GM23338 (cell line): ENCODE data around the gene ZNF562. TPM values are rescaled to one million over a fixed set of nuclear protein-coding genes. Genes with fewer than 3 reads are reported as not detected.

ENCODE experiments used
- ATAC-seq: fragments of 200-7000 bp; cut with Tn5 transposase; 3 replicates; pipeline ENCODE4 v1.9.1; 2020
- DNase-seq: peaks from one replicate; pipeline ENCODE4 v3.0.0-alpha.2; 2015; ENCODE audit warnings: low spot score
- H2AFZ ChIP-seq: fragments of 200-600 bp; sonication (generic); 2 replicates; pipeline ENCODE4 v1.8.0; 2016; ENCODE audit warnings: antibody characterized with exemption, mild to moderate bottlenecking, moderate library complexity
- H3F3A ChIP-seq: fragments of 200-600 bp; sonication (generic); replicated peaks from 2 replicates; pipeline ENCODE4 v1.8.0; 2017; ENCODE audit warnings: antibody characterized with exemption, mixed run types, low read depth
- H3K27ac ChIP-seq: fragments of 200-600 bp; sonication (generic); 2 replicates; pipeline ENCODE4 v1.6.1; 2016; ENCODE audit warnings: low read depth
- H3K27me3 ChIP-seq: fragments of 200-600 bp; sonication (generic); 2 replicates; pipeline ENCODE4 v1.8.0; 2016; ENCODE audit warnings: mild to moderate bottlenecking, mixed run types, moderate library complexity; ENCODE audit not compliant: insufficient read depth
- H3K36me3 ChIP-seq: fragments of 200-600 bp; sonication (generic); 2 replicates; pipeline ENCODE4 v1.8.0; 2016; ENCODE audit warnings: mild to moderate bottlenecking; ENCODE audit not compliant: insufficient read depth
- H3K4me1 ChIP-seq: fragments of 200-600 bp; sonication (generic); 2 replicates; pipeline ENCODE4 v1.8.0; 2016; ENCODE audit warnings: mild to moderate bottlenecking, moderate library complexity; ENCODE audit not compliant: insufficient read depth
- H3K4me2 ChIP-seq: fragments of 200-600 bp; sonication (generic); 2 replicates; pipeline ENCODE4 v1.7.1; 2017; ENCODE audit warnings: mixed run types
- H3K4me3 ChIP-seq: fragments of 200-600 bp; sonication (generic); 2 replicates; pipeline ENCODE4 v1.6.1; 2016; ENCODE audit warnings: mixed run types
- H3K79me2 ChIP-seq: fragments of 200-600 bp; sonication (generic); replicated peaks from 2 replicates; pipeline ENCODE4 v1.8.0; 2017; ENCODE audit warnings: mild to moderate bottlenecking; ENCODE audit not compliant: insufficient read depth
- H3K9me2 ChIP-seq: fragments of 200-600 bp; sonication (generic); 2 replicates; pipeline ENCODE4 v1.8.0; 2017; ENCODE audit not compliant: insufficient read depth
- H4K20me1 ChIP-seq: fragments of 200-600 bp; sonication (generic); replicated peaks from 2 replicates; pipeline ENCODE4 v1.8.0; 2017; ENCODE audit warnings: mild to moderate bottlenecking; ENCODE audit not compliant: insufficient read depth
- H3K27ac Mint-ChIP-seq: 2 replicates; pipeline ENCODE4 v1.8.0; 2020; ENCODE audit warnings: inconsistent platforms, mild to moderate bottlenecking, moderate library complexity, mixed read lengths
- H3K27me3 Mint-ChIP-seq: 3 replicates; pipeline ENCODE4 v1.8.0; 2022; ENCODE audit warnings: low read depth, mild to moderate bottlenecking, moderate library complexity, mixed read lengths, inconsistent platforms; ENCODE audit not compliant: insufficient read depth, poor library complexity
- H3K36me3 Mint-ChIP-seq: 3 replicates; pipeline ENCODE4 v1.8.0; 2021; ENCODE audit warnings: low read depth, mild to moderate bottlenecking, inconsistent platforms, moderate library complexity, mixed read lengths
- H3K4me1 Mint-ChIP-seq: 3 replicates; pipeline ENCODE4 v1.8.0; 2020; ENCODE audit warnings: mild to moderate bottlenecking, inconsistent platforms, mixed read lengths
- H3K4me3 Mint-ChIP-seq: 3 replicates; pipeline ENCODE4 v1.8.0; 2021; ENCODE audit warnings: moderate library complexity, mild to moderate bottlenecking, inconsistent platforms, mixed read lengths
- H3K9me3 Mint-ChIP-seq: 3 replicates; pipeline ENCODE4 v1.8.0; 2020; ENCODE audit warnings: moderate library complexity, mild to moderate bottlenecking, inconsistent platforms, mixed read lengths
- CTCF ChIP-seq, 2 experiments: fragments of 200-600 bp in 1 of 2; sonication (generic) in 1 of 2; conservative IDR thresholded peaks; 2 replicates each; pipeline versions ENCODE4 v1.5.1 to v1.6.1; 2016 to 2017; ENCODE audit warnings: antibody characterized with exemption in 2 of 2, low read depth in 2 of 2, mild to moderate bottlenecking in 2 of 2, moderate library complexity in 1 of 2
- ETS1 ChIP-seq: IDR thresholded peaks from 2 replicates; pipeline ENCODE4 v1.6.1; 2016; ENCODE audit warnings: antibody characterized with exemption
- EZH2 ChIP-seq: fragments of 200-600 bp; sonication (generic); IDR thresholded peaks from one replicate; pipeline ENCODE4 v1.8.0; 2017; ENCODE audit warnings: antibody characterized with exemption, mild to moderate bottlenecking, low read depth; ENCODE audit not compliant: unreplicated experiment
- EZH2phosphoT487 ChIP-seq: fragments of 200-600 bp; sonication (generic); IDR thresholded peaks from one replicate; pipeline ENCODE4 v1.8.1; 2018; ENCODE audit warnings: antibody characterized with exemption; ENCODE audit not compliant: unreplicated experiment
- JUNB ChIP-seq: IDR thresholded peaks from one replicate; pipeline ENCODE4 v1.6.1; 2016; ENCODE audit warnings: antibody characterized with exemption; ENCODE audit not compliant: unreplicated experiment
- POLR2AphosphoS5 ChIP-seq: IDR thresholded peaks from 2 replicates; pipeline ENCODE4 v1.6.1; 2016; ENCODE audit warnings: antibody characterized with exemption, low read depth
- REST ChIP-seq: IDR thresholded peaks from one replicate; pipeline ENCODE4 v1.6.1; 2018; ENCODE audit warnings: antibody characterized with exemption; ENCODE audit not compliant: unreplicated experiment
- STAT1 ChIP-seq: IDR thresholded peaks from one replicate; pipeline ENCODE4 v1.6.1; 2016; ENCODE audit warnings: antibody characterized with exemption; ENCODE audit not compliant: unreplicated experiment
- ZNF114 ChIP-seq: fragments of 250-450 bp; sonication (Bioruptor Pico); IDR thresholded peaks from 2 replicates; pipeline ENCODE4 v1.5.0; 2020; ENCODE audit warnings: mild to moderate bottlenecking, moderate library complexity
- polyA plus RNA-seq: library from polyadenylated mRNA; unstranded; fragments of >200 nt; fragmentation: Nextera tagmentation; extraction: Ambion mirVana; gene quantifications from 2 replicates; pipeline ENCODE4 v1.2.1, GENCODE V29; 2016
- total RNA-seq: library from RNA; depleted of rRNA; stranded (reverse); fragments of >200 nt; shearing (Covaris generic); gene quantifications from 2 replicates; pipeline ENCODE4 v1.2.3, GENCODE V29; 2014

Gene ZNF562
- total and polyA plus RNA-seq, 2 experiments from 2014 or later = 15.6 to 68.8 TPM

GRCh38 chr19:9702186-9702585 lies 27.3 kb upstream of the ZNF562 start:
- Histone ChIP-seq H3K4me3 (no peak overlapping the region), H3K27ac (no peak overlapping the region), H4K20me1 (no peaks in the 10 kb centered on the region), H3K4me2 (no peak overlapping the region), H3K27me3 (no peaks in the 10 kb centered on the region), H3F3A (no peaks in the 10 kb centered on the region), H3K9me2 (peaks cover 6% of the 10 kb centered on the region; the same call in 1 of the 2 replicates), H2AFZ (no peak overlapping the region), H3K4me1 (no peaks in the 10 kb centered on the region), H3K36me3 (no peaks in the 10 kb centered on the region), H3K79me2 (no peaks in the 10 kb centered on the region)
- ATAC-seq = no peak
- Mint-ChIP-seq H3K36me3 (peaks cover 14% of the 10 kb centered on the region), H3K4me3 (no peak overlapping the region), H3K4me1 (peaks cover 25% of the 10 kb centered on the region), H3K9me3 (peaks cover 41% of the 10 kb centered on the region), H3K27me3 (peaks cover 12% of the 10 kb centered on the region), H3K27ac (no peak overlapping the region)
- DNase-seq = no peak
- no peak for TF ChIP-seq ZNF114 (CRISPR knock-in tag)
- no peak for TF ChIP-seq JUNB
- TF ChIP-seq STAT1 = no peak
- no peak for TF ChIP-seq CTCF (conservative IDR thresholded peaks at IDR 0.05; ENCODE audit: low read depth in 2 of 2)
- TF ChIP-seq POLR2AphosphoS5 = no peak
- no peak for TF ChIP-seq REST

GRCh38 chr19:9700229-9700981 lies 25.5 kb upstream of the ZNF562 start:
- Mint-ChIP-seq H3K4me1 (peaks cover 20% of the 10 kb centered on the region), H3K36me3 (peaks cover 14% of the 10 kb centered on the region), H3K27me3 (peaks cover 16% of the 10 kb centered on the region), H3K4me3 (no peak overlapping the region), H3K27ac (no peak overlapping the region), H3K9me3 (peaks cover 43% of the 10 kb centered on the region)
- Histone ChIP-seq H2AFZ (peak overlapping the region; percentile 61; the same call in 1 of the 2 replicates), H3K9me2 (peaks cover 3% of the 10 kb centered on the region; the same call in 1 of the 2 replicates), H3K79me2 (no peaks in the 10 kb centered on the region), H3K27ac (no peak overlapping the region), H3K4me3 (no peak overlapping the region), H3K36me3 (no peaks in the 10 kb centered on the region), H3K27me3 (no peaks in the 10 kb centered on the region), H3K4me2 (no peak overlapping the region), H3F3A (no peaks in the 10 kb centered on the region), H4K20me1 (no peaks in the 10 kb centered on the region), H3K4me1 (no peaks in the 10 kb centered on the region)
- DNase-seq (no peak), ATAC-seq (no peak)
- no peak for TF ChIP-seq CTCF (conservative IDR thresholded peaks at IDR 0.05; ENCODE audit: low read depth in 2 of 2)
- TF ChIP-seq ETS1 = no peak
- no peak for TF ChIP-seq EZH2
- TF ChIP-seq EZH2phosphoT487 = no peak
- TF ChIP-seq POLR2AphosphoS5 = no peak
- no peak for TF ChIP-seq REST
